GM18520 (cell line): ENCODE measurements around the gene RAD51B.

ENCODE experiments used
- ATAC-seq: cut with Tn5 transposase; IDR thresholded peaks from one replicate; pipeline ENCODE4 v1.9.1; 2021; ENCODE audit not compliant: unreplicated experiment

The RAD51B gene

GRCh38 chr14:68312884-68313610 lies 493.5 kb downstream of the RAD51B start:
- peak; percentile 94 for ATAC-seq

DNA sequence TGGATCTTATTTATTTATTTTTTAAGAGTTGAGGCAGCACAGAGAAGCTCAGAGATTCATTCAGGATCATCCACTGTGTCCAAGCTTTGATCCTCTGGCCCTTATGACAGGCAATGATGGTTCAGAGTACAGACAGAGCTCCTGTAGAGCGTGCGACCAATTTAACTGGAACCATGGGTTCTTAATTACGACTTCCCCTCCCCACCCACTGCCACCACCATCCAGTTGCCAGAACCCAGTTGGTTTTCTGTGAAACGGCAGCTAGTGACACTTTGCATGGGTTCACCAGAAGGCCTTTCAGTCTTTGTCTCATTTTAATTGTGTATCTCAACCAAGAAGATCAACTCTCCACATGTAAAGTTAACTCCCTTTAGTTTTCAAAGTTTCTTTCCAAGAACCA lies 495.1 kb downstream of the RAD51B start:
- no peak for ATAC-seq

DNA sequence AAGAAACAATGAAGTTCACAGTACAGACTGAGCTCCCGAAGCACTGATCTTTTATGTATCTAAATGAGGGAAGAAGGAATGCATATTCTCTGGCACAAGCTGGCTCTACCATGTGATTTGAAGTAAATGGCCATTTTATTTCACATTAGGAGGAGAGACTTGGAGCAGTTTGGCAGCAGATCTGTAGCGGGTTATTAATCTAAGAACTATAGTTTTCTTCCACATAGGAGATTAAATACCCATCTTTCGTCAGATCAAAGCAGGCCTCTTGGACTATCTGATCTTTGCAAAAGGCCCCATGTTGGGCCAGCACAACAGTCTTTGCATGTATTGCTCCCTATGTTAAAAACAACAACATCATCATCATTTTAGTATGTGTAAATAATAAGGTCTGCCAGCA lies 495.5 kb downstream of the RAD51B start:
- no peak for ATAC-seq

DNA sequence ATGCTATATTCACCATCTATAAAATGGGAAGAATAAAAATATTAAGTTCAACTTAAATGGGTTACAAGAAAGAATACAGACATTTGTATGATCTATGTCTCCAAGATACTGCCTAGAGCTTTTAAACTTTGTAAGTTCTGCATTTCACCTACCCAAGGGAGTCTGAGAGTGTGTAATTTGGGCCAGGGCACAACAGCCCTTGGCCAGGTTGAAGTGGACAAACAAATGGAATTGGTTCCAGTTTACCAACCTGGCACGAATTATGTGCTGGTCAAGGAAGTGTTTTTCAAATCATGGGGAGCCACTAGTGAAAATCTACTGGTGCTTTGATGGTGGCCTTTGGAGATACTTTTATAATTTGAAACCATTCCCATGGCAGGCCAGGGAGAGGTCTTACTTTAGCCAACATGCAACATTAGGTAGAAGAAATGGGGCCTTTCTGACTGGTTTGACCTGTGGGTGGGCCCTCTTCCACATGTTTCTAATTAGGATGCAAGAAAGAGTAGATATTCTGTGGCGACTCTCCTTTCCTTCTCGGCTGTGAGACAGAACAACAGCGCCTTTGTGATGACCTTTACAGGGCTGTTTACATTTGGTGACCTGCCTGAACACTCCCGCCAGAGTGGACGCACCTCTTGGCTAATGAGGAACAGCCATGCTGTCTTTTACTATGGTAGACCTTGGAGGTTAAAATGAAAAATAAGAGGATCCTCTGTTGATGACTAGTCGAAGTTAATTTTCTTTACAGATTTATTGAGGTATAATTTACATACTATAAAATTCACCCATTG lies 496.7 kb downstream of the RAD51B start:
- ATAC-seq, result no peak

- no peak for ATAC-seq
Observed at GRCh38 chr14:68317239-68317638, 497.7 kb downstream of the RAD51B start.

DNA sequence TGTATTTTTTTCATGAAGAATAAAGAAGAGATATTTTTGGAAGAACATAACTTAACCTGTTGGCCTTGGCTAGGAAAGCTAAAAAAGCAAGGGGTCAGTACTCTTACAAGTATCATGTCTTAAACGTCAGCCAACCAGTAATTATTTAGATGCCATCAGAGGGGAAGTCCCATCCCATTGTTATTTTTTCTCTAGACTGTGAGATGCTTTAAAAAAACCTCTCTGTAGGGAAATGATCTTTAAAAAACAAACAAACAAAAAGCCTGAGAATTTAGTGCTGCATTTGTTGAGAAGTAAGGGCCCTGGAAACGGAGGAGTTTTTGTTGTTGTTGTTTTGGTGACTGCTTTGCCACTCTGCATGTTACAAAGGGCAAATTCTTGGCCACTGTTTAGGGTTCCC lies 499.2 kb downstream of the RAD51B start:
- no peak for ATAC-seq

GRCh38 chr14:68320495-68320894 lies 500.9 kb downstream of the RAD51B start:
- no peak for ATAC-seq

DNA sequence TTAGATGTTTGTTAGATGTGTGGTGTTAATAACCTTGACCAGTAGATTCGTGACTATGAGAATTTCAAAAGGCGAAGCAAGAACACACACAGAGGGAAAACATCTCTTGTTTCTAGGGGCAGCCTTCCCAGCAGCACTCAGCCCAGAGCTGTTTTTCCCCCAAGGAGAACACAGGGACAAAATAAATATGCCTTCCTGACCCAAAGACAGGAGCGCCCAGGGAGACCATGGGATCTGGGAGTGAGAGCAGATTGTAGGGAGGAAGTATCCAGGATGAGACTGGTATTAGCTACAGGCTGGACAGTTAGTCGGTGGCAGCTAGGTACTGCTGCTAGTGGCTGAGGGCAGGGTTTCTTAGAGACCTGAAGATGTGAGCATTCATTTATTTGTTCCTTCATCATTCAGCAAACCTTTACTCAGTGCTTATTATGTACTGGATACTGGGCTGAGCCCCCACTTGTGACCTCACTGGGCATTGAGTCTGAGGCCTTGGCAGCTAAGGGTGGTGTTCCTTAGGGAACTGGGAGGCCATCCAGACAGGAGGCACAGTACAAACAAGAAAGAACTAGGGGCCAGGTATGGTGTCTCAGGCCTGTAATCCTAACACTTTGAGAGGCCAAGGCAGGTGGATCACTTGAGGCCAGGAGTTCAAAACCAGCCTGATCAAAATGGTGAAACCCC lies 503.5 kb downstream of the RAD51B start:
- ATAC-seq, result no peak

GRCh38 chr14:68325267-68325807 lies 505.8 kb downstream of the RAD51B start:
- no peak for ATAC-seq

GRCh38 chr14:68327231-68327630 lies 507.7 kb downstream of the RAD51B start:
- no peak for ATAC-seq

- ATAC-seq, result no peak
Observed at GRCh38 chr14:68328509-68328908, 508.9 kb downstream of the RAD51B start.

DNA sequence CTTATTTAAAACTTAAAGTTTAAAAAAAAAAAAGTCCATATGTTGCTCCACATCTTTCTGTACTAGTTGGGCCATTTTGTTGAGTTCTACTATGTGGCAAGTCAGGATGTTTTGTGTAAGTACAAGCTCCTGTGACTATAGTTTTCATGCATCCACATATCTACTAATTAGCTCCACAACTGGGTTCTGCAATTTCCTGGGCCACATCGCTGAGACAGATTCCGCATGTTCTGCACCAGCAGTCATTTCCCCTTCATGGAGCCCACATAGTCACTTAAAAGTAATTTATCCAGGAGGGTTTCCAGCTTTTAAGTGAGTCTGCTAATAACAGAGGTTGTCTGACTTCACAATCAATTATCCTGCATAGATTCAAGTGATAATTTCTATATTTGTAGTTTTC lies 511.8 kb downstream of the RAD51B start:
- ATAC-seq, result no peak

GRCh38 chr14:68331991-68332390 lies 512.4 kb downstream of the RAD51B start:
- no peak for ATAC-seq

- ATAC-seq, result no peak
Observed at GRCh38 chr14:68333262-68333661, 513.7 kb downstream of the RAD51B start.

- ATAC-seq, result no peak
Observed at GRCh38 chr14:68335312-68335711, 515.7 kb downstream of the RAD51B start.

DNA sequence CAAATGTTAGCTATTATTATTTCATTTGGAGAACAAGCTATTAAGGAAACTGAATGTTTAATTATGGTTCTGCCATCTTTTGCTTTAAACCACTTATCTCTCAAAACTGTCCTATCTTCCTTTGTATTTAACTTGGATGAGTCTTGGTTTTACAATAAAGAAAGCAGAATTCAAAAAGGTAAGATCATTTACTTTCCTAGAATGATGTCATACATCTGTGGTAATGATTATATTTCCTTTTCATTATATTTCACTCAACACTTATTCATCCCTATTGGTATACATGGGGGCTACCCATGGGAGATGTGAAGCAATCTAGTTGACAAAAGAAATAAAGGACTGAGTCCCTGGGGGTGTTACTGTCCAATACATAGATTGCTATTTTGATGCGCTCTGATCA lies 516.6 kb downstream of the RAD51B start:
- ATAC-seq, result no peak

GRCh38 chr14:68337279-68337678 lies 517.7 kb downstream of the RAD51B start:
- no peak for ATAC-seq

DNA sequence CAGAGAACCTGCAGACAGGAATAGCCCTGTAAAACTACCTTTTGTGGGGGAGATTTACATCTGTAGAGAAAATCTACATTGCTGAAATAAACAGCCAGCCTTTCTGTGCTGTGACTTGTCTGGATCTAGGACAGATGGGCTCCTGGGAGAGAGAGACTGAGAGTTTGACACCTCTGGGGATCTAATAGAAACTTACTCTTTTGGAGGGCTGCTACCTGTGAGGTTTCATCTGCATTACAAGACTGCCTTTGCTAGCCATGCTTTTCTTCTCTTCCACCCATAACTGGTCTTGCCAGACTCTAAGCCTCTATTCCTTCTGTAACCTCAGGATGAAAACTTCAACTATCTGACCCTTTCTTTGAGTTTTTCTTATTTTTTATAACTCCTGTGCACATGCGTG lies 520.7 kb downstream of the RAD51B start:
- ATAC-seq, result no peak

- peak; percentile 43 for ATAC-seq
Observed at GRCh38 chr14:68341411-68342212, 522.0 kb downstream of the RAD51B start.

DNA sequence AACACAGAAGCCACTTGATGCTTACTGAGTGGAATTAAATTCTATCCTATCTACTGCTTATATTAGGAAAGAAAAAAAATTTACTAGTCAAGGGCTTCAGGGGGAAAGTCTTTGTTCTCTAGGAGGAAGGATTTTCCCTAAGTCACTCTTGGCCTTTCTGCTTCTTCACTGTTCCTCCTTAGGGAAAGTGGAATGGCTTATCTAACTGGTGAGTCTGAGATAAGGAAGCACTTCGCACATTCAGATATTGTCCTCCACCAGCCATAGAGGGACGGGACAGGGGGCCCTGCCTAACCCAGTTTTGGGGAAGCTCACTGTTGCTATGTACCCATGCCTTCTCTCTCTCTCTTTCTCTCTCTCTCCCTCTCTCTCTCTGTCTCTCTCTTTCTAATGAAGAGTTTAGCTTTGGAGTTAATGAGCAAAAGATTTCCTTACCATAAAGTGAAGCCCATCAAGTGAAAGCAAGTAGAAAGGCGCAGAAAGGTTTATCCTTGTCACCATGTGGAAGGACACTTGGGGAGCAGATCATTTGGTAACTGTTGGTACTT lies 522.7 kb downstream of the RAD51B start:
- no peak for ATAC-seq
